ENCODE data around the gene GPR21. TPM values are rescaled to one million over a fixed set of nuclear protein-coding genes. Genes with fewer than 3 reads are reported as not detected.

GPR21 gene
- total and polyA plus RNA-seq, 2 of the 13 experiments (the other 11 are each of a cell fraction or from before 2014, with no cell fraction given): 0.29 to 0.32 TPM

DNA sequence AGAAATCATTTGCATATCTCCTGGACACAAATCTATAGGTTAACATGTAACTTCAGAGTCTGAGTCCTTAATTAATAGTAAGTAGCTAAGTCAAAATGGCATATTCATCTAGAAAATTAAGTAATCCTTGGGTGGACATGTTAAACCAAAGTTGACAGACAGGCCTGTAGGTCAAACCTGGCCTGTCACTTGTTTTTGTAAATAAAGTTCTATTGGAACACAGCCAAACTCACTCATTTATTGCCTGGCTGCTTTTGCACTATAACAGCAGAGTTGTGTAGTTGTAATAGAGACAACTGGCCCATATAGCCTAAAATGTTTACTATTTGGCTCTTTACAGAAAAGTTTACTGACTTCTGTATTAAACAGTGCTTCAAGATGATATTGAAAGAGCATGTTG, 24.6 kb upstream of the GPR21 start:
- intact Hi-C loops (cut with micrococcal nuclease; ENCODE audit: unreplicated experiment): no loop called here
- DNase-seq (ENCODE audit: low spot score) (no peak), FAIRE-seq (no peak), ATAC-seq (no peak)
- BruUV-seq (replicated peaks): no TSS peak
- H3K4me2 ChIP-seq (ENCODE audit: low read depth, low read length): no peak overlapping the region
- H3K4me3 ChIP-seq (replicated peaks in 1 of 3; ENCODE audit: insufficient read depth in 1 of 3, low read depth in 2 of 3, low read length in 3 of 3): no peak overlapping the region
- H4K20me1 ChIP-seq (ENCODE audit: insufficient read depth, low read length): no peaks in the 10 kb centered on the region
- peaks cover 3 to 16% of the 10 kb centered on the region in 2 experiments; a peak in 3 of 5 replicates for H3K36me3 ChIP-seq (replicated peaks in 1 of 2; ENCODE audit: control insufficient read depth in 1 of 2, insufficient read depth in 2 of 2, low read length in 2 of 2)
- no peak overlapping the region for H2AFZ ChIP-seq (ENCODE audit: low read length)
- H3K79me2 ChIP-seq (ENCODE audit: insufficient read depth, low read length): no peaks in the 10 kb centered on the region
- no peaks in the 10 kb centered on the region for H3K9me3 ChIP-seq (ENCODE audit: low read length)
- H3K4me1 ChIP-seq (ENCODE audit: insufficient read depth, low read length): peaks cover 54% of the 10 kb centered on the region
- in situ Hi-C loops (cut with HindIII; ENCODE audit: extremely low pct_ligation_motif_present, low pct_unique_long_range_greater_than_20kb): no loop called here
- POLR2A ChIA-PET: interaction anchor here (0.6 kb wide), 1 partner anchor 12 kb away, joined by 3 read pairs; no protein-coding TSS in a partner anchor
- CTCF ChIA-PET (ENCODE audit: low intra/inter-chr PET ratio, low total read pairs): no interaction called here
- H3K27ac ChIP-seq (ENCODE audit: extremely low read length, insufficient read depth, low read length): no peak overlapping the region
- no peak overlapping the region for H3K9ac ChIP-seq (ENCODE audit: insufficient read depth, low read depth, low read length)
- H3K27me3 ChIP-seq (ENCODE audit: control insufficient read depth in 1 of 2, insufficient read depth in 2 of 2, low read length in 2 of 2): no peaks in the 10 kb centered on the region
- TF ChIP-seq KLF9 (CRISPR knock-in tag; IDR thresholded peaks at IDR 0.05; ENCODE audit: low read depth): no peak
- TF ChIP-seq GTF2F1 (IDR thresholded peaks at IDR 0.05; ENCODE audit: low read length): no peak
- TF ChIP-seq RARA (CRISPR knock-in tag; IDR thresholded peaks at IDR 0.05): peak; percentile 57
- TF ChIP-seq ZBTB39 (CRISPR knock-in tag; IDR thresholded peaks at IDR 0.05): no peak
- TF ChIP-seq ZNF883 (CRISPR knock-in tag; IDR thresholded peaks at IDR 0.05; ENCODE audit: not compliant biosample characterization): no peak
- TF ChIP-seq, protein P1, sequence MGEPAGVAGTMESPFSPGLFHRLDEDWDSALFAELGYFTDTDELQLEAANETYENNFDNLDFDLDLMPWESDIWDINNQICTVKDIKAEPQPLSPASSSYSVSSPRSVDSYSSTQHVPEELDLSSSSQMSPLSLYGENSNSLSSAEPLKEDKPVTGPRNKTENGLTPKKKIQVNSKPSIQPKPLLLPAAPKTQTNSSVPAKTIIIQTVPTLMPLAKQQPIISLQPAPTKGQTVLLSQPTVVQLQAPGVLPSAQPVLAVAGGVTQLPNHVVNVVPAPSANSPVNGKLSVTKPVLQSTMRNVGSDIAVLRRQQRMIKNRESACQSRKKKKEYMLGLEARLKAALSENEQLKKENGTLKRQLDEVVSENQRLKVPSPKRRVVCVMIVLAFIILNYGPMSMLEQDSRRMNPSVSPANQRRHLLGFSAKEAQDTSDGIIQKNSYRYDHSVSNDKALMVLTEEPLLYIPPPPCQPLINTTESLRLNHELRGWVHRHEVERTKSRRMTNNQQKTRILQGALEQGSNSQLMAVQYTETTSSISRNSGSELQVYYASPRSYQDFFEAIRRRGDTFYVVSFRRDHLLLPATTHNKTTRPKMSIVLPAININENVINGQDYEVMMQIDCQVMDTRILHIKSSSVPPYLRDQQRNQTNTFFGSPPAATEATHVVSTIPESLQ (CRISPR knock-in tag; conservative IDR thresholded peaks at IDR 0.05): no peak
- no peak for TF ChIP-seq RFX1 (IDR thresholded peaks at IDR 0.05)
- TF ChIP-seq DPF2 (CRISPR knock-in tag; IDR thresholded peaks at IDR 0.05; ENCODE audit: borderline replicate concordance, low read depth): no peak
- TF ChIP-seq ZNF652 (CRISPR knock-in tag; IDR thresholded peaks at IDR 0.05; ENCODE audit: borderline replicate concordance, low read depth): peak; percentile 40; the same call in 1 of the 2 replicates
- TF ChIP-seq ESRRA (CRISPR knock-in tag; IDR thresholded peaks at IDR 0.05; ENCODE audit: low read depth): no peak
- TF ChIP-seq SOX6 (IDR thresholded peaks at IDR 0.05): no peak
- TF ChIP-seq SOX6 (CRISPR knock-in tag; IDR thresholded peaks at IDR 0.05): no peak
- no peak for TF ChIP-seq SATB2 (CRISPR knock-in tag; IDR thresholded peaks at IDR 0.05)
